Measurements from ENCODE around the gene FAM219A.

Gene FAM219A

DNA sequence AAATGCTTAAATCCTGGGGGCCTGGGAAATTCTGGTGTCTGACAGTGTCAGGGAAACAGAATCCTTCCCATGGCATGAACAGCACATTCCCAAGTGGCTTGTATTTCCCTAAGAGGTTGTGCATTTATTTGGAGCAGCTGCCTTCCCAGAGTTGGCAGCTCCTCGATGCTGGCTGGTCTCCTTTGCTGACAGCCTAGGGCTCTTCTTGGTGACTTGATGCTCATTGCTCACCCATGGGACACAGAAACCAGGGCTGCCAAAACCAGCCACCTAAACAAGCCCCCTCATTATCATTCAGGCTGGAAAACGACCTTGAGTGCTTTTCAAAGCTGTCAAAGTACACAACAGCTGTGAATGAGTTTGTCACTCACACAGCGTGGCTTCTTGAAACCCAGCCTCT, 40.2 kb upstream of the FAM219A start:
- in situ Hi-C loops (cut with MboI; ENCODE audit: low sequenced_read_pairs, unreplicated experiment) = loop anchor here (10.0 kb wide), 1 partner anchor 54 kb away; no protein-coding TSS in a partner anchor
- DNase-seq (ENCODE audit: low spot score) = no peak
- TF ChIP-seq, protein P1, sequence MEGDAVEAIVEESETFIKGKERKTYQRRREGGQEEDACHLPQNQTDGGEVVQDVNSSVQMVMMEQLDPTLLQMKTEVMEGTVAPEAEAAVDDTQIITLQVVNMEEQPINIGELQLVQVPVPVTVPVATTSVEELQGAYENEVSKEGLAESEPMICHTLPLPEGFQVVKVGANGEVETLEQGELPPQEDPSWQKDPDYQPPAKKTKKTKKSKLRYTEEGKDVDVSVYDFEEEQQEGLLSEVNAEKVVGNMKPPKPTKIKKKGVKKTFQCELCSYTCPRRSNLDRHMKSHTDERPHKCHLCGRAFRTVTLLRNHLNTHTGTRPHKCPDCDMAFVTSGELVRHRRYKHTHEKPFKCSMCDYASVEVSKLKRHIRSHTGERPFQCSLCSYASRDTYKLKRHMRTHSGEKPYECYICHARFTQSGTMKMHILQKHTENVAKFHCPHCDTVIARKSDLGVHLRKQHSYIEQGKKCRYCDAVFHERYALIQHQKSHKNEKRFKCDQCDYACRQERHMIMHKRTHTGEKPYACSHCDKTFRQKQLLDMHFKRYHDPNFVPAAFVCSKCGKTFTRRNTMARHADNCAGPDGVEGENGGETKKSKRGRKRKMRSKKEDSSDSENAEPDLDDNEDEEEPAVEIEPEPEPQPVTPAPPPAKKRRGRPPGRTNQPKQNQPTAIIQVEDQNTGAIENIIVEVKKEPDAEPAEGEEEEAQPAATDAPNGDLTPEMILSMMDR (IDR thresholded peaks at IDR 0.05; ENCODE audit: borderline replicate concordance, control extremely low read depth, extremely low read depth, insufficient read depth, missing control alignments) = no peak

GRCh38 chr9:34496149-34496712, 37.9 kb upstream of the FAM219A start:
- DNase-seq (ENCODE audit: low spot score) = no peak
- TF ChIP-seq, protein P1 (IDR thresholded peaks at IDR 0.05; ENCODE audit: borderline replicate concordance, control extremely low read depth, extremely low read depth, insufficient read depth, missing control alignments) = no peak
- in situ Hi-C loops (cut with MboI; ENCODE audit: low sequenced_read_pairs, unreplicated experiment) = loop anchor here (10.0 kb wide), 1 partner anchor 51 kb away; no protein-coding TSS in a partner anchor

DNA sequence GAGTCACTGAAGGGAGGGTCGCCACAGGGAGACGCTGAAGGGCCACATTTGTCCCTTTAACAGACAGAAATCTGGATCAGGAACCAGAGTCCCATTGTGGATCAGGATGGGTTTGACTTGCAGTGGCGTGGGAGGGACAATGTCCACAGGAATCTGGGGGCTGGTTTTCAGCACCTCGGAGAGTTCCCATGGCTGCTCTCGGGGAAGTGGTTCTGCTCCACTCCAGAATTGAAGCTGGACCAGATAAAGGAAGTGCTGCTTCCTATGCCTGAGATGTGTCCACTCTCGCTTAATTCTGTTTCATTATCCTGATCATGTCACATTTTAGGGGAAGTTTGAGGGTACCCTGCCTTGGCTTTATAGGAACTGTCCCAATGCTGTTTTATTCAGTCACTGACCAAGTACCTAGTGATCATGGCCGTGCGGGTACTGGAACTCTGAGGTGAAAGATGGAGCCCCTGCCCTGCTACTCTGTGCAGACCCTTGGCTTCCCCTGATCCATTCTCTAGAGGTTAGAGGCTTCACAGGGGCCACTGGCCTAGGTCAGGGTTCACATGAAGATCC, 35.7 kb upstream of the FAM219A start:
- TF ChIP-seq, protein P1 (IDR thresholded peaks at IDR 0.05; ENCODE audit: borderline replicate concordance, control extremely low read depth, extremely low read depth, insufficient read depth, missing control alignments) = no peak
- no peak for DNase-seq (ENCODE audit: low spot score)
- in situ Hi-C loops (cut with MboI; ENCODE audit: low sequenced_read_pairs, unreplicated experiment) = loop anchor here (10.0 kb wide), 1 partner anchor 49 kb away; no protein-coding TSS in a partner anchor

DNA sequence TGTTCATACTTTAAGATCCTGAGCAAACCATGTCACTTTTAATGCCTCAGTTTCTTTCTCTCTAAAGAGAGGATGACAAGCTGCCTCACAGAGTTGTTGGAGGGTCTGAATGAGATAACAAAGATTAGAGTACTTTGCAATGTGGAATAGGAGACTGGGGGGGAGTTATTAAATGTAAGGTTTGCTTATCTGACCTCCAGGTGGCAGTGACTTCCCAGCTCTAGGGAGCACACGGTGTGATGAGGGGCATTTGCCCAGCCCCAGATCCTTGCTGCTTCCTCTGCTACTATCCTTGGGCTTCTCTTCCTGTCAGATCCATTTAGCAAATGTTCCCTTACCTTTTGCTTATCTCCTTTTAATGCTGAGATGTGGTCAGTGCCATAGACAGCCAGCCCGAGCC, 33.7 kb upstream of the FAM219A start:
- TF ChIP-seq, protein P1 (IDR thresholded peaks at IDR 0.05; ENCODE audit: borderline replicate concordance, control extremely low read depth, extremely low read depth, insufficient read depth, missing control alignments) = no peak
- DNase-seq (ENCODE audit: low spot score) = no peak
- in situ Hi-C loops (cut with MboI; ENCODE audit: low sequenced_read_pairs, unreplicated experiment) = loop anchor here (10.0 kb wide), 1 partner anchor 47 kb away; no protein-coding TSS in a partner anchor

DNA sequence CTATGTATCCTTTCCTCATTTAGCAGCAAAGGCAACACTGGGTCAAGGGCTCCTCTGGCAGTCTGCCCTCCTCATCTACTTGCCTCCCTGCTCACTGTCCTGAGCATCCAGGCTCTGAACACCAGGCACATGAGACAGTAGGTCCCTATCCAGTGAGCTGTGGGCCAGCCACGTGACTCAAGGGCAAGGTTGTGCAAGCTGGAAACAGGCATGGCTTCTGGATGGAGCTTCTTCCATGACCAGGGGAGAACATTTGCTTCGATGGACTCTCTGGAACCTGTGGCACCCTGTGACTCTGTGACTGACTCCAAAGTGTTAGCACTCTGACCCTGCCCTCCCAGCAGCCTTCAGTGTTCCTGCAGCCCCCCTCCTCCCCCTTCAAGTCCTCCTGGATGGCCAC, 33.2 kb upstream of the FAM219A start:
- no peak for DNase-seq (ENCODE audit: low spot score)
- TF ChIP-seq, protein P1 (IDR thresholded peaks at IDR 0.05; ENCODE audit: borderline replicate concordance, control extremely low read depth, extremely low read depth, insufficient read depth, missing control alignments) = no peak
- in situ Hi-C loops (cut with MboI; ENCODE audit: low sequenced_read_pairs, unreplicated experiment) = loop anchor here (10.0 kb wide), 1 partner anchor 47 kb away; no protein-coding TSS in a partner anchor

DNA sequence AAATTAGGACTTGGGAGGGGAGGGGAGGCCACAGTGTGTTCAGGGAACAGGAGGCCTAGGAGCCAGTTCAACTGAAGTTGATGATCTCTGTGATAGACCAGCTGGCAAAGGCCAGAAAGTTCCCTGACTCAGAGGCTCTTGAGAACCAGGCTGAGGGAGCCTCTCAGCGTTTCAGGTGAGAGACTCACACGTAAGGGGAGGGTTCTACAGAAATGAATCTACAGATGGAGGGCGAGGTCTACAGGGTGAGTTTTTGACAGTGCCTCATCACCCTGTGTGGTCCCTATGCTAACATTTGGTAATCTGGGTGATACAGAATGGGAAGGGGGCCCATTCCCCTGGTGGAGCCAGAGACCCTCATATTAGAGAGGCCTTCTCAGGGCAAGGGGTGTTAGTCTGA, 32.4 kb upstream of the FAM219A start:
- TF ChIP-seq, protein P1 (IDR thresholded peaks at IDR 0.05; ENCODE audit: borderline replicate concordance, control extremely low read depth, extremely low read depth, insufficient read depth, missing control alignments) = no peak
- in situ Hi-C loops (cut with MboI; ENCODE audit: low sequenced_read_pairs, unreplicated experiment) = loop anchor here (10.0 kb wide), 1 partner anchor 46 kb away; no protein-coding TSS in a partner anchor

More for the DNA sequence above, 32.4 kb upstream of the FAM219A start:
- no peak for DNase-seq (ENCODE audit: low spot score)
